ENCODE measurements around the gene HILPDA.

DNA sequence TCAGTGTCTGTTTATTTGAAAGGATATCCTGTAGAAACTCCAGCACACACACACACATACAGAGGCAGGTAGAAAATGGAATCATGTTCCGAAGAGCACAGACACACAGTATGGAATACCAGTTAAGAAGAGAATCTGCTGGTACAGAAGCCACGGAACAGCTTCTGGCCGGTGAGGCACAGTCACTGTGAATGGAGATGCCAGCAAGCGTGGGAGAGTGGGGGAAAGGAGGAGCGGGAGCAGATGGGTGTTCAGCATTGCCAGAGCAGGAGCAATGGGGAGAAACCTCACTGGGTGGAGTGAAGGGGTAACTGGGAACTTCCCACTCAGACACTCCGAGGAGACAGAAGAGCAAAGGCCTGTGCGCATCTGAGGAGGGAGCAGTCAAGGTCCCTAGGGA is 36.4 kb upstream of the HILPDA start:
- TF ChIP-seq EZH2 (IDR thresholded peaks at IDR 0.05; ENCODE audit: insufficient read depth, poor library complexity, severe bottlenecking): no peak
- TF ChIP-seq EZH2phosphoT487 (IDR thresholded peaks at IDR 0.05; ENCODE audit: insufficient read depth, low read depth): no peak
